ENCODE data around the gene NR2F6. TPM values are rescaled to one million over a fixed set of nuclear protein-coding genes. Genes with fewer than 3 reads are reported as not detected.

Gene NR2F6
- total RNA-seq, 1 experiment from 2014 or later, result 134 TPM

DNA sequence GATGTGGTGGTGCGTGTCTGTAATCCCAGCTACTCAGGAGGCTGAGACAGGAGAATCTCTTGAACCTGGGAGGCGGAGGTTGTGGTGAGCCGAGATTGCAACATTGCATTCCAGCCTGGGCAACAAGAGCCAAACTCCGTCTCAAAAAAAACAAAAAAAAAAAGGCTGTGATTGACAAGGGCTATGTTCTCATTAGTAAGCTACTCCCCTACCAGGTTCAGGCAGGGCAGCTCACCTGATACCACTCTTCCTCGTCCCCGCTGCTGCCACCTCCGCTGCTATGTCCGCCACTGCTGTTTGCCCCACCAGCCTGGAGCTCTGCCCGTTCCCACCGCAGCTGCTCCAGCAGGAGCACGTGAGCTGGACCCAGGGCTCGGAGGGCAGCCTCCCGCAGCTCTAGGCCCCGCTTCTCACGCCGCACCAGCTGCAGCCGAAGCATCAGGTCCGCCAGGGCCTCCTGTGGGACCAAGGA, 9.5 kb upstream of the NR2F6 start:
- H2BK120ac ChIP-seq (ENCODE audit: low read depth, low read length, poor library complexity, severe bottlenecking), result no peak overlapping the region
- H3K9me3 ChIP-seq (ENCODE audit: control insufficient read depth, low read depth, low read length), result peaks cover 13% of the 10 kb centered on the region
- H3K27ac ChIP-seq (ENCODE audit: insufficient read length, low read depth, low read length), result no peak overlapping the region
- H4K8ac ChIP-seq (replicated peaks; ENCODE audit: insufficient read length, low read depth, low read length), result no peak overlapping the region
- H3K4me3 Mint-ChIP-seq, result no peak overlapping the region
- H2BK20ac ChIP-seq (ENCODE audit: low read depth, low read length, poor library complexity, severe bottlenecking), result no peak overlapping the region
- H3K23ac ChIP-seq (ENCODE audit: insufficient read length, low read depth, low read length), result no peak overlapping the region
- no peak overlapping the region for H3K14ac ChIP-seq (ENCODE audit: insufficient read depth, low read length)
- H3K56ac ChIP-seq (ENCODE audit: insufficient read length, low read depth, low read length), result no peak overlapping the region
- no peak overlapping the region for H4K91ac ChIP-seq (ENCODE audit: insufficient read length, low read depth, low read length)
- no peak overlapping the region for H2BK12ac ChIP-seq (ENCODE audit: insufficient read length, low read depth, low read length)
- no peaks in the 10 kb centered on the region for H3K27me3 ChIP-seq (ENCODE audit: insufficient read depth, low read length)
- no peak overlapping the region for H2BK5ac ChIP-seq (ENCODE audit: insufficient read length, low read length)
- TF ChIP-seq, protein P1, sequence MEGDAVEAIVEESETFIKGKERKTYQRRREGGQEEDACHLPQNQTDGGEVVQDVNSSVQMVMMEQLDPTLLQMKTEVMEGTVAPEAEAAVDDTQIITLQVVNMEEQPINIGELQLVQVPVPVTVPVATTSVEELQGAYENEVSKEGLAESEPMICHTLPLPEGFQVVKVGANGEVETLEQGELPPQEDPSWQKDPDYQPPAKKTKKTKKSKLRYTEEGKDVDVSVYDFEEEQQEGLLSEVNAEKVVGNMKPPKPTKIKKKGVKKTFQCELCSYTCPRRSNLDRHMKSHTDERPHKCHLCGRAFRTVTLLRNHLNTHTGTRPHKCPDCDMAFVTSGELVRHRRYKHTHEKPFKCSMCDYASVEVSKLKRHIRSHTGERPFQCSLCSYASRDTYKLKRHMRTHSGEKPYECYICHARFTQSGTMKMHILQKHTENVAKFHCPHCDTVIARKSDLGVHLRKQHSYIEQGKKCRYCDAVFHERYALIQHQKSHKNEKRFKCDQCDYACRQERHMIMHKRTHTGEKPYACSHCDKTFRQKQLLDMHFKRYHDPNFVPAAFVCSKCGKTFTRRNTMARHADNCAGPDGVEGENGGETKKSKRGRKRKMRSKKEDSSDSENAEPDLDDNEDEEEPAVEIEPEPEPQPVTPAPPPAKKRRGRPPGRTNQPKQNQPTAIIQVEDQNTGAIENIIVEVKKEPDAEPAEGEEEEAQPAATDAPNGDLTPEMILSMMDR (conservative IDR thresholded peaks at IDR 0.05), result no peak
- H3K18ac ChIP-seq (ENCODE audit: insufficient read length, low read depth, low read length), result no peak overlapping the region
- H3K27ac Mint-ChIP-seq, result peak overlapping the region in 1 of 3 experiments; percentile 95; a peak in 2 of 7 replicates
- H3K4ac ChIP-seq (ENCODE audit: low read depth, low read length), result no peak overlapping the region
- H3K27me3 Mint-ChIP-seq (ENCODE audit: low read depth), result no peaks in the 10 kb centered on the region
- H3K4me1 ChIP-seq (ENCODE audit: insufficient read depth, low read length), result no peaks in the 10 kb centered on the region
- no peaks in the 10 kb centered on the region for H3K9me3 Mint-ChIP-seq
- no peaks in the 10 kb centered on the region for H3K23me2 ChIP-seq (ENCODE audit: insufficient read length, low read depth, low read length, poor library complexity, severe bottlenecking)
- H3K79me2 ChIP-seq (ENCODE audit: insufficient read depth, low read length), result no peaks in the 10 kb centered on the region
- no peaks in the 10 kb centered on the region; a peak in 2 of 4 replicates for H3K4me1 Mint-ChIP-seq
- no peak overlapping the region for H3T11ph ChIP-seq (ENCODE audit: low read length)
- no peak overlapping the region for H2AFZ ChIP-seq (ENCODE audit: low read length)
- no peak overlapping the region for H2AK5ac ChIP-seq (ENCODE audit: insufficient read length, low read length)
- no peak overlapping the region for H3K9ac ChIP-seq (ENCODE audit: extremely low read depth, insufficient read length, low read length)
- H3K4me2 ChIP-seq (ENCODE audit: insufficient read depth, insufficient read length, low read length), result no peak overlapping the region
- no peaks in the 10 kb centered on the region for H4K20me1 ChIP-seq (ENCODE audit: control insufficient read depth, insufficient read depth, insufficient read length)
- no peak overlapping the region for H4K5ac ChIP-seq (ENCODE audit: insufficient read length, low read depth, low read length)
- no peak overlapping the region for H2BK15ac ChIP-seq (ENCODE audit: low read depth, low read length)
- peak; percentile 65 for DNase-seq
- peaks cover 0 to 22% (median 2%) of the 10 kb centered on the region in 3 experiments; a peak in 4 of 7 replicates for H3K36me3 Mint-ChIP-seq (ENCODE audit: insufficient read depth in 1 of 3, low read depth in 3 of 3)
- WGBS (ENCODE audit: extremely low coverage, insufficient read length, low lambda C conversion rate), result no CpG with 5 or more reads among the region's 18 CpGs
- H3K79me1 ChIP-seq (ENCODE audit: insufficient read depth, low read depth, low read length, poor library complexity, severe bottlenecking), result no peaks in the 10 kb centered on the region

Measured in H9 (cell line).